Globus pallidus (tissue), 1 donor: ENCODE results near the gene CDON.

Experiments
- DNase-seq: peaks from one replicate; pipeline ENCODE4 v3.0.0-alpha.2; 2015; ENCODE audit warnings: low spot score

CDON gene, protein sequence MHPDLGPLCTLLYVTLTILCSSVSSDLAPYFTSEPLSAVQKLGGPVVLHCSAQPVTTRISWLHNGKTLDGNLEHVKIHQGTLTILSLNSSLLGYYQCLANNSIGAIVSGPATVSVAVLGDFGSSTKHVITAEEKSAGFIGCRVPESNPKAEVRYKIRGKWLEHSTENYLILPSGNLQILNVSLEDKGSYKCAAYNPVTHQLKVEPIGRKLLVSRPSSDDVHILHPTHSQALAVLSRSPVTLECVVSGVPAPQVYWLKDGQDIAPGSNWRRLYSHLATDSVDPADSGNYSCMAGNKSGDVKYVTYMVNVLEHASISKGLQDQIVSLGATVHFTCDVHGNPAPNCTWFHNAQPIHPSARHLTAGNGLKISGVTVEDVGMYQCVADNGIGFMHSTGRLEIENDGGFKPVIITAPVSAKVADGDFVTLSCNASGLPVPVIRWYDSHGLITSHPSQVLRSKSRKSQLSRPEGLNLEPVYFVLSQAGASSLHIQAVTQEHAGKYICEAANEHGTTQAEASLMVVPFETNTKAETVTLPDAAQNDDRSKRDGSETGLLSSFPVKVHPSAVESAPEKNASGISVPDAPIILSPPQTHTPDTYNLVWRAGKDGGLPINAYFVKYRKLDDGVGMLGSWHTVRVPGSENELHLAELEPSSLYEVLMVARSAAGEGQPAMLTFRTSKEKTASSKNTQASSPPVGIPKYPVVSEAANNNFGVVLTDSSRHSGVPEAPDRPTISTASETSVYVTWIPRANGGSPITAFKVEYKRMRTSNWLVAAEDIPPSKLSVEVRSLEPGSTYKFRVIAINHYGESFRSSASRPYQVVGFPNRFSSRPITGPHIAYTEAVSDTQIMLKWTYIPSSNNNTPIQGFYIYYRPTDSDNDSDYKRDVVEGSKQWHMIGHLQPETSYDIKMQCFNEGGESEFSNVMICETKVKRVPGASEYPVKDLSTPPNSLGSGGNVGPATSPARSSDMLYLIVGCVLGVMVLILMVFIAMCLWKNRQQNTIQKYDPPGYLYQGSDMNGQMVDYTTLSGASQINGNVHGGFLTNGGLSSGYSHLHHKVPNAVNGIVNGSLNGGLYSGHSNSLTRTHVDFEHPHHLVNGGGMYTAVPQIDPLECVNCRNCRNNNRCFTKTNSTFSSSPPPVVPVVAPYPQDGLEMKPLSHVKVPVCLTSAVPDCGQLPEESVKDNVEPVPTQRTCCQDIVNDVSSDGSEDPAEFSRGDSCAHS (N-terminal part only)

DNA sequence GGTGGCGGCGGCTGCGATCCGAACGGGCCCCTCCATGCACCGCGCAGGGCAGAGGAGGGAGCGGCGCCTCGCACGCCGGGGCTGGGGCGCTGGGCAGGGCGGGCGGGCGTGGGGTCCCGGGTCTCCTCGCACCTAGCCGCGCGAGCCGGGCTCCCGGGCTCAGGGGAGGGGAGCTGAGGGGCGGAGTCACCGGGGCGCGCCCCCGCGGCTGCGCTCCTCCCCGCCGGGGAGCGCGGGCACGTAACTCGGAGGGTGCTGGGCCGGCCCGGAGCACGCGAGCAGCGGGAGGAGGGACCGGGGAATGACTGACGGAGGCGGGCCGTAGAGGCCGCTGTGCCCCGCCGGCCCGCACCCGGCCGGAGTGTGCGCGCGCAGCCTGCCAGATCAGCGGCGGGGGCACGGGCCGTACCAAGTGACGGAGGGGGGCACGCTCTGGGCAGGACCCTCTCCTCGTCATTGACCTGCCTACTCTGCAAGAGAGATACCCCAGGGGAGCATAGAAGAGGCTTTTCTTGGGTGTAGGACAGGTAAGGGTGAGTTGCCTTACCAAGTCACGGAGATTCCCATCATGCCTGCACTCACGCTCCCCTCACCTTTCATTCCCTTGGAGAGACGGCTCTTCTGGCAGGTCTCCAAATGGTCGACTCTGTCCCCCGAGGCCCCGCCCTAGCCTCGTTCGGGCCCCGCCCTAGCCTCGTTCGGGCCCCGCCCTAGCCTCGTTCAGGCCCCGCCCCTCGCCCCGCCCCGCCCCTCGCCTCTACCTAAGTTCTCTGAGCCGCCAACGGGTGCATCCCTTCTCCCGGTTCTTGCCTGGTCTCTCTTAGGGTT lies at the start of gene CDON:
TSS of gene CDON (minus strand) at position 188 of the 828 bp plus-strand sequence. CDS start 39,390 bp downstream, outside the sequence.
- DNase-seq: peak; percentile 91

DNA sequence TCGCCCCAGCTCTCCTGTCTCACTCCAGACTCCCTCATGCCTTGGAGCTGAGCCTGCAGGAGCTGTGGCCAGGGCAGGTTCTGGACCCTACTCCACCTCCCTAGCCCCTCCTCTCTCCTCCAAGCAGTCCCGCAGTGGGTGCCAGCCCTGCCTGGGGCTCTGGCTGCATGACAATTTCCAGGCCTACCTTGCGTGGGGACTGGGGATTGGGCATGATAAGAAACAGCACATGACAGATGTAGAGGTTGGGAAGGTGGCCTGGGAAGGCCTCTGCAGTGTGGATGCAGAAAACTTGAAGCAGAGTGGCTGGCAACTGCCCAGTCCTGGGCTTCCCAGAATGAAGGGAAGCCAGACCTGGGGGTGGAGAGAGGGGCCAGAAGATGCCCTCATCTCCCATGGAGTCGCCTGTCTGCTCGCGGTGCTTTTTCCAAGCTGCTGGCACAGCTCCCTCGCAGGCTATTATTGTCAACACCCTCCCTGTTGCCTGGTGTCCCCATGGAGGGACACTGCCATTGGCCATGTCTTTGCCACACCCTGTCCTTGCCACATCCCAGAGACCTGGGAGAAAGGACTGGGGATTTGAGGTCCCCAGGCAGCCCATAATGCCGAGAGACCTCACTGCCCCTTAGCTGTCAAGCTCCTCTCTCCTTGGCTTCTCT lies 48.9 kb upstream of the CDON start:
- no peak for DNase-seq

GRCh38 chr11:126109941-126110731 lies 47.5 kb upstream of the CDON start:
- peak; percentile 19 for DNase-seq

GRCh38 chr11:126106594-126107328 lies 44.1 kb upstream of the CDON start:
- DNase-seq: no peak

DNA sequence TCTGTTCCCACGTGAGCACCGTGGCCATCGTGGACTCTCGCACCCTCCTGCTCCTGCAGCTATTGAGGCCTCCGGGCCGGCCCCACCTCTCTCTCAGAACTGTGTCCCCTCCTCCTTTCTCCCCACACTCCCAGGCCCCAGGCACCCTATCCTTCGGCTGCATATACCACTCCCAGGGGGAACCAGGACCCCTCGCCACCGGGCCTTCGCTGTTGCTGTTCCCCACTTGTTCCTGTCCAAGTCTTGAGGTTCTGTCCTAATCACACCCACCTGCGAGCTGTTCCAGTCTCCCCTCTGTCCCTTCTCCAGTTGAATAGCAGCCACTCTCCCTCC lies 43.0 kb upstream of the CDON start:
- DNase-seq: no peak

DNA sequence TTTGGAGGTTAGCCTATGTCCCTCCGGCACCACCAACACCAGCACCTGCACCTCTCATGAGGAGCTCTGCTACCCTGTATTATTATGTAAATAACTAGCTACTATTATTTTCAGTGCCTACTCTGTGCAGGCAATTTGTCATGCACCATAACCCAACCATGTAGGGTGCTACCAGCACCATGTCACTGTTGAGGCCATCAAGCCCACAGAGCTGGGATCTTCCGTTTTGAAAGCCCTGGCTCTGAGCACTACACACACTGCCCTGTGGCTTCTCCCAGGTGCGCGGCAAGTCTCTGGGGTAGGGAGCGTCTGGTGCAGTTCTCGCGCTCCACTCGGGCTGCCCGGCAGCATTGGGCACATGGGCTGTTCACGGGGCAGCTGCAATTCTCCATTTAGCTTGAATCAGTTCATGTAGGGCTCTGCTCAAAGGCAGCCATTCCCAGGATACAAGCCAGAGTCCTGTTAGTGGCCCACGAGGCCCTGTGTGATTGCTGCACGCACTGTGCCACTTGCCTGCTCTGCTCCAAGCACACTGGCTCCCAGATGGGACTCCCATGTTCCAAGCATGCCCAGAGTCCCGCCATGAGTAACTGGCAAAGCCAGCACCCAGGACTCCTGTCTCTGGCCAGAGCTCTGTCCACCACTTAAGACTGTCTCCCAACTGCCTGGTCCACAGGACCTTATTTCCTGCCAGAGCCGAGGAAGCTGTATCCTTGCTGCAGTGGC lies 42.5 kb upstream of the CDON start:
- no peak for DNase-seq

DNA sequence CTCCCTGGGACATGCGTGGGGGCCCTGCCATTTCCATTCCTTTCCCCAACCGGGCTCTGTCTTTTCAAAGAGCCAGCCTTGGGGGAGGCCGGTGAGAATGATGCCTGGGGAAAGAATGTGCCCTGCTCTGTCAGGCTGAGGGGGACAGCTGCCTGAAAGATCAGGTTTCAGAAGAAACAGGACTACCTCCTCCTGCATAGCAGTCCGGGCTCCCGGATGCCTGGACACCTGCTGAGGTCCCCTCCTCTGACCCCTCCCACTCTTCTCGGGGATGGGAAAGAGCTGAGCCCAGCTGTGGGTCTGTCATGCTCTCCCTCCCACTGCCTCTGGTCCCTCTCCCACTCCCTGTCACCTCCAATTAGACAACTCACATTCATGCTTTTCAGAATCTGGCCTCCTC lies 41.8 kb upstream of the CDON start:
- DNase-seq: no peak

DNA sequence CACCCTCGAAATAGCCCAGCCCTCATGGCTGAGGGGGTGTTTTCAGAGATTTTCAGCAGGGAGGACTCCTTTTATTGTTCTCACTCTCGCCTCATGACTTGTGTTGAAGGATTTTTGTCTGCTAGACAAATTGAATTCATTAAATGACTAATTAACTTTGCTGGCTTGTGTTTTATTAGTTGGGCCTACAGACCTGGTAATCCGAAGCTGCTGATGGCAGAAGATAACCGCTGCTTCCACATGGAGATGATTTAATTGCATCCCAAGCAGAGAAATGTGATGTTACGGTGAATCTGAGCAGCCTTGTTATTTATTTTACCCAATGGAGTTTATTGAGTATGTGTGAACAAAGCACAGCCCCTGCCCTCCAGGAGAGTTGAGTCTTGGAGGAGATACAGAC lies 40.5 kb upstream of the CDON start:
- DNase-seq: no peak

GRCh38 chr11:126102436-126102981 lies 39.8 kb upstream of the CDON start:
- no peak for DNase-seq

- no peak for DNase-seq
Measured at GRCh38 chr11:126101930-126102283, 39.2 kb upstream of the CDON start.

DNA sequence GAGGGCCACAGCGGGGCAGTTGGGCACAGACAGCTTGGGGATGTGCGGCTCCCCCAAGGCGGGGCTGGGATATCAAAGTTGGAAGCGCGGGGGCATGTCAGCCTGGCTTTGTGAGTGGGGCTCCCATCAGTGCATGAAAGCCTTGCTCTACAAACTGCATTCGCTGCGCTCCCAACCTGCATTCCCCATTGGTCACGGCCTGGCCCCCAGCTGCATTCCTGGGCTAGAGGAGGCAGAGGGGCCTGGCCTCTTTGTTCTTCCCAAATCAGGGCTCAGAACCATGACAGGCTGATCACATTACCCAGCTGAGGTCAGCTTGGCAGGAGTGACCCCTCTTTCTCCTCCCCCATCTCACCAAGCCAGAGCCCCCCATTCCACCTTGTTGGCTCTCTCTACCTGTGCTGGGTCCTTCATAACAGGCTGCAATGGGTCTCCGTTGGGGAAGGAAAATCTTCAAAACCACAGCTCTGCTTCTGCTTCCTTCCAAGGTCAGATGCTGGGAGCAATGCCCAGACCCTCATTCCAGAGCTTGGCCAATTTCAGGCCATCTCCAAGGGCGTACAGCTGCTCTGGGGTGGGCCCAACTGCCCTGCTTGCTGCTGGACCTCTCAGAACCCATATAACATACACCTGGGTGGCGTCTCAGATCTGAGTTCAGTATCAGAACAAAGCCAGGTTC lies 38.7 kb upstream of the CDON start:
- no peak for DNase-seq

GRCh38 chr11:126100716-126101115 lies 38.0 kb upstream of the CDON start:
- DNase-seq: no peak

DNA sequence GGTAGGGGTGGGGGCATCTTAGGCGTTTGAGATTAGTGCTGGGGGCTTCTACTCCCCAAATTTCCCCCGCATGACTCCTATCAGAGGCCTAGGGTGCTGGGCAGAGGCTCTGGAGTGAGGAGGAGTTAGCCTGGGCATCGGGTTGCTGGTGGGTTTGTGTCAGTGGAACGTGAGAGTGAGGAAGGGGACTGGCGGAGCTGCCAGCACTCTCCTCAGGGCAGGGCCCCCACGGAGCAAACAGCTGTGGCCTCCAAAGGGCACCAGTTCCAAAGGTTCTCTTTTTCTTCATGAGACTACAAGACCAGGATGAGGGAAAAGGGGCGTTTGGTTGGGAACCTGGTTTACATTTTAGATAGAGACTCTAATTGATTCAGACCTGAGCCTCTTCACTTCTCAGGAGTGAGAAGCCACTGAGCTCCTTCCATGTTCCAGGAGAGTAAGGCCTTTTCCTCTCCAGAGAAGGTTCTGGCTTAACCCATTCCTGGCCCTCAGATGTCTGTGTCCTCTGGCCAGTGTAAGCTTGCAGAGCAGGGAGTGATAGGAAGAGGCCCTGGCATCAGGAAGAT lies 35.6 kb upstream of the CDON start:
- no peak for DNase-seq

DNA sequence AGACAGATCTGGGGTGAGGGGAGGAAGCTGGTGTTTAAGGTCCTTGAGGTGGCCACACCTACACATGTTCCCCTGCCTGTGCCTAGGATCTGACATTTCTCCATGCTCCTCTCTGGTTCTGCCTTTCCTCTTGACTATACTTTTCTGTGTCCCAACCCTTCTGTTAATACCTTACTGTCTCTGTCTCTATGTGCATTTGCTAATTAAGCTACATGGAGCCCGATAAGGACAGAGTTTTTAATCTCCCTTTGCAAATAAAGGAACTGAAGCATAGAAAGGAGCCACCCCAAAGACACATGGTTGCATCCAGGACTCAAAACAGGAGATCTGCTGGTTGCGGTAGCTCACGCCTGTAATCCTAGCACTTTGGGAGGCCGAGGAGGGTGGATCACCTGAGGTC lies 33.1 kb upstream of the CDON start:
- DNase-seq: no peak

GRCh38 chr11:126090452-126090851 lies 27.8 kb upstream of the CDON start:
- DNase-seq: no peak

DNA sequence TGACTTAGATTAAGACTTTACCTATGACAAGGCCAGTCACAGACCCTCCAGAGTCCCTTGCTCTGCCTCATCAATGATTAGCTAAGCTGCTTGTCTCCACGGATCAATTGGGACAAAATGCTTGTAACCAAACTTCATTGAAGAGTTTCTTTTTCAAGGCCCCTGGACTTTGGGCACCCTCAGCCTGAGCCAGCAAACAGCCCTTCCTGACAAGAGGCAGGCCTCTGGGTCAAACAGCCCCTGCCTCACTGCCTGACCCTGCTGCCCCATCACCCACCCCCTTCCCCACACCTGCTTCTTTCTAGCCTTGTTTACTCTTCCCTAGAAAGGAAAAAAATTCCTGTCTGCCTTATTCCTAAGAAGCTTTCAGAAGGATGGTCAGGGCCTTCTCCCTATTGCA lies 26.3 kb upstream of the CDON start:
- DNase-seq: no peak

- no peak for DNase-seq
Measured at GRCh38 chr11:126086248-126086647, 23.6 kb upstream of the CDON start.

- no peak for DNase-seq
Measured at GRCh38 chr11:126084608-126084912, 21.9 kb upstream of the CDON start.
